Measurements from ENCODE around the gene CEP85. TPM values are rescaled to one million over a fixed set of nuclear protein-coding genes. Genes with fewer than 3 reads are reported as not detected.

The CEP85 gene
- total RNA-seq, 1 experiment from 2014 or later, result 37.2 TPM

DNA sequence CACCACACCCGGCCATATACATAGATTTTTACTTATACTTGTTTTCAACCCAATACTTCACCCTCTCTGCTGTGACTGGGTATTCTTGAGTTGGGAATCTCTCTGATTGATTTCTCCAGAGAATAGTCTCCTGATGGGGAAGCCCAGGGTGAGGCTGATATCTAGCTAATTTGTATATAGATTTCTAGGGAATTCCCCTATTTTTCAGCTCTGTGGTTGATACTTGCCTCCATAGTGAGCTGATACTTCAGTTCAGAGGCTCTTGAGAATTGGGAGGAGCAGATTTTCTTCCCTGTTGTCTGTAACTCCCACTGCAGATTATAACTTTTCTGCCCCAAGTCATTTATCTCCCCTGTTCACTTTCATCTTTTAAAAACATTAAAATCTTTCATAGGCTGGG, 31.4 kb downstream of the CEP85 start:
- no TSS peak for BruUV-seq (replicated peaks)
- ChIA-PET POLR2A (no interaction called here), CTCF (interaction anchor here (1.7 to 2.3 kb wide), 2 partner anchors 10 to 32 kb away, joined by 5 to 6 read pairs; partner anchors contain the start of gene CEP85), RAD21 (ENCODE audit: low non-redundant PET in 1 of 2, low total read pairs in 2 of 2, uncharacterized antibody in 2 of 2, unreplicated experiment in 2 of 2) (no interaction called here)
- DNase-seq (ENCODE audit: low read depth, low spot score) (no peak), ATAC-seq (no peak)
- Histone ChIP-seq H3K9me2 (ENCODE audit: insufficient read depth) (no peaks in the 10 kb centered on the region), H4K20me1 (ENCODE audit: insufficient read depth) (no peaks in the 10 kb centered on the region), H3K9ac (ENCODE audit: low read length) (no peak overlapping the region), H3K4me1 (ENCODE audit: control insufficient read depth in 1 of 2, insufficient read depth in 2 of 2, low read length in 2 of 2) (no peaks in the 10 kb centered on the region), H3K27ac (ENCODE audit: low read depth, low read length) (no peak overlapping the region), H3K79me2 (ENCODE audit: insufficient read depth, low read length) (no peaks in the 10 kb centered on the region), H3K36me3 (ENCODE audit: control insufficient read depth in 1 of 2, insufficient read depth in 2 of 2, low read length in 2 of 2) (peaks cover 36 to 62% of the 10 kb centered on the region in 2 experiments), H3K9me3 (ENCODE audit: control insufficient read depth in 1 of 2, insufficient read depth in 1 of 2, low read depth in 1 of 2, low read length in 2 of 2) (0 out of 4 replicates have a peak, but pooled peaks cover 6 to 7% of the 10 kb centered on the region in 2 experiments), H3K27me3 (ENCODE audit: insufficient read depth, low read length) (no peaks in the 10 kb centered on the region), H2AFZ (ENCODE audit: low read depth, low read length, poor library complexity, severe bottlenecking) (no peak overlapping the region), H3K4me3 (replicated peaks in 1 of 2; ENCODE audit: low read depth in 1 of 2, low read length in 2 of 2) (no peak overlapping the region), H3K4me2 (ENCODE audit: low read length) (no peak overlapping the region)
- intact Hi-C loops (cut with micrococcal nuclease), result no loop called here
- TF ChIP-seq ELF1 (IDR thresholded peaks at IDR 0.05; ENCODE audit: borderline replicate concordance, low read depth) (no peak), MAX (IDR thresholded peaks at IDR 0.05) (no peak), JUND (IDR thresholded peaks at IDR 0.05) (no peak), FOSL1 (IDR thresholded peaks at IDR 0.05; ENCODE audit: low read depth) (no peak), ZNF274 (IDR thresholded peaks at IDR 0.05; ENCODE audit: low read depth, low read length) (no peak), POLR2AphosphoS5 (IDR thresholded peaks at IDR 0.05; ENCODE audit: low read depth, low read length) (no peak), TCF7L2 (IDR thresholded peaks at IDR 0.05; ENCODE audit: borderline replicate concordance, extremely low read depth, insufficient read depth, insufficient read length) (no peak), SRF (IDR thresholded peaks at IDR 0.05; ENCODE audit: low read depth) (no peak), REST (IDR thresholded peaks at IDR 0.05; ENCODE audit: low read depth) (no peak), CBX3 (IDR thresholded peaks at IDR 0.05; ENCODE audit: low read depth) (no peak), POLR2A (IDR thresholded peaks at IDR 0.05; ENCODE audit: borderline replicate concordance, extremely low read depth, insufficient read depth, insufficient read length) (no peak), ZBTB33 (IDR thresholded peaks at IDR 0.05; ENCODE audit: extremely low read depth, insufficient replicate concordance, low read length) (no peak), RAD21 (IDR thresholded peaks at IDR 0.05; ENCODE audit: low read depth) (no peak), ZFX (IDR thresholded peaks at IDR 0.05) (no peak), EZH2phosphoT487 (IDR thresholded peaks at IDR 0.05; ENCODE audit: borderline replicate concordance) (no peak), EGR1 (IDR thresholded peaks at IDR 0.05; ENCODE audit: low read depth) (no peak), CTCF (IDR thresholded peaks at IDR 0.05 in 2 of 3, conservative IDR thresholded peaks at IDR 0.05 in 1 of 3; ENCODE audit: borderline replicate concordance in 1 of 3, insufficient read depth in 1 of 3, low read depth in 2 of 3, low read length in 2 of 3) (no peak), EZH2 (IDR thresholded peaks at IDR 0.05) (no peak), YY1 (IDR thresholded peaks at IDR 0.05; ENCODE audit: extremely low read depth, insufficient replicate concordance, low read depth, low read length) (no peak), SP1 (IDR thresholded peaks at IDR 0.05; ENCODE audit: low read depth) (no peak)
